KG1 (cell line): Measurements from ENCODE around the gene CHRNG.
"Not testable (repeated sequence)": the region's sequence is repeated elsewhere in the genome, so short reads cannot be mapped to it uniquely, and the experiment has no call there.

Experiments used
- DNase-seq: peaks from one replicate; lab custom pipeline; 2025; lab: John Stamatoyannopoulos, UW

CHRNG gene

DNA sequence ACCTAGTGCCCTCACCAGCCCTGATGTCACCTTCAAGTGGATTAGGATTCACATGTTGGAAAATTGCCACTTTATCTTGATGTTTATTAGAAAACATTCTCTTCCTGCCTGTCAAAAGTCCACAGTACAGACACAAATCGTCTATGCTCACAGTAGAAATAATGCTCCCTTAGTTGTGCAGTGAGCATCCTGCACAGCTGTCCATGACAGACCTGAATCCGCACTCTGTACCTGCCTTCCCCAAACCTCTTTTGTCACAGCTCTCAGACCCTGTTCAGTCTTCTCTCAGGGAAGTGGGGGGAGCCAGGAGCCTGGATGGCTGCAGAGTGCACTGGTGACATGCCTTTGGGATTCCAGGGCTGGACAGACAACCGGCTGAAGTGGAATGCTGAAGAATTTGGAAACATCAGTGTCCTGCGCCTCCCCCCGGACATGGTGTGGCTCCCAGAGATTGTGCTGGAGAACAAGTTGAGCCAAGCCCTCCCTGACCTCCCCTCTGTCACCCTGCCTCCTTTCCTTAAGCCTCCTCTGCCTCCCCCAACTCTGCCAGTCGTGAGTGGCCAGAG lies 11.5 kb upstream of the CHRNG start:
- DNase-seq, result no peak

DNA sequence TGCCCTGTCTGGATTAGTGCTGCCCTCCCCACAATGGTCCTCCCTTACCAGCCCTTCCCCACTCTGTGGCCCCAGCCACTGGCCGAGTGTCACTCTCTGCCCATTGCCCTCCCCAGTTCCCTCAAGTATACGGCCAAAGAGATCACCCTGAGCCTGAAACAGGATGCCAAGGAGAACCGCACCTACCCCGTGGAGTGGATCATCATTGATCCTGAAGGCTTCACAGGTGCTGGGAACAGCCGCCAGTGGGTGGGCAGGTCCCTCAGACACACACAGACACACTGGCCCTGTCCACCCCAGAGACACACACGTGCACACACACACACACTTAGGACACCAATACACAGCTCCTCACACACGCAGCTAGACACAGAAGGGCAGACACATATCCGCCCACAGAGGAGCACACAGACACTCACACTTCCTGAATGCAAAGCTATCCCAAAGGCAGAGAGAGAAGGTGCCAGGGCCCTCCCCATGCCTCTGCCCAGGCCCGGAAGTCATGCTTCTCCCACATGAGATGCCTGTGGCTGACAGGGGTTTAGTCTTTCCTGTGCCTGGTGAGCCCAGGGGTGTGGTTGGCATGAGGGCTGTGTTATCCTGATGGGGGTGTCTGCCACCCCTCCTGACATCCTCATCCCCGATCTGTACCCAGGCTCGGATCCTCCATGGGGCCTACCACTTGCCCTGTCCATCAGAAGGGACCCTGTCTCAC lies 10.6 kb upstream of the CHRNG start:
- no peak for DNase-seq

DNA sequence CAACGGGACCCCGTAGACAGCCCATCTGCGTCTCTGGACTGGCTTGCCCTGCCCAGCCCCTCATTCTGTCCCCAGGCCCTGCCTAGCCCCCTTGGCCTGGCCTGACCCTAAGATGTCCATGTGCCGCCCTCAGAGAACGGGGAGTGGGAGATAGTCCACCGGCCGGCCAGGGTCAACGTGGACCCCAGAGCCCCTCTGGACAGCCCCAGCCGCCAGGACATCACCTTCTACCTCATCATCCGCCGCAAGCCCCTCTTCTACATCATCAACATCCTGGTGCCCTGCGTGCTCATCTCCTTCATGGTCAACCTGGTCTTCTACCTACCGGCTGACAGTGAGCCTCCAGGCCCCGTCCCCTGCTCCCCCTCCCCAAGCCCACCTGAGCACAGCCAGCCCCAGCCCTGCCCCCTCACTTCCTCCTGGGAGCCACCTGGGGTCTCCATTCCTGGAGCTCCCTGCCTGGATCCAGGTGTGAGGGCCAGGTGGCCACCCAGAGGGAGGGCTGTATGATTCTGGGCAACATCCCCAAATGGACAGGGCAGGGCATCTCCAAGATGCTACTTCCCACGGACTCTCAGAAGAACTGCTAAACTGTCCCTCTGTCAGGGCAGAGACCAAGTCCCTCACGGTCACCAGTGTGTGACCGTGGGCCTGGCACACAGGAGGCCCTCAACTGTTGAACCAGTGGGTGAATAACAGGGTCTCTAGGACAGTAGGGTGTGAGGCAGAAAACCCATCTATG lies 9.5 kb upstream of the CHRNG start:
- no peak for DNase-seq

DNA sequence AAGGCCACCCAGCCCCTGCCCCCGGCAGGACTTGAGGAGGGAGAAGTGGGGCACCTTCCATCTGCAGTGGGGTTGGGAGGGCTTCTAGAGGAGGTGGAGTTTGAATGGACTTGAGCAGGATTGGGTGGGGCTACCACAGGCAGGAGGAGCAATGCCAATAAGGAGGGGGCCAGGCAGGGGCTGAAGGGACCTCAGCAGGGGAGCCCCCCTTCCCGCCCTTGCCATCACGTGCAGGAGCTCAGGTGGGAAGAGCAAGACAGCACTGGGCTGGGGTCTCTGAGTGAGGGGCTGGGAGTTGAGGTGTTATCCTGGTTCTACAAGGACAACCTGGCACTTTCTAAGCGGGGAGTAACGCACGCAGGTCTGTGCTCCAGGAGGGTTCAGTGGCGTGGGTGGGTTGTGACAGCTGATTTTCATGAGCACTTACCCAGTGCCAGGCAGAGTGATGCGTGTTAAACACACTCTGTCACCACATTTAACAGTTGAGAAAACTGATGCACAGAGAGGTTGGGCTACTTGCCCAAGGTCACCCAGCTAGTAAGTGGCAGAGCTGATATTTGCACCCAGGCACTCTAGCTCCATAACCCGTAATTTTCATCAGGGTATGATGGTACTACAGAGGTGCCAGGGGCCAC lies 8.7 kb upstream of the CHRNG start:
- DNase-seq, result no peak

DNA sequence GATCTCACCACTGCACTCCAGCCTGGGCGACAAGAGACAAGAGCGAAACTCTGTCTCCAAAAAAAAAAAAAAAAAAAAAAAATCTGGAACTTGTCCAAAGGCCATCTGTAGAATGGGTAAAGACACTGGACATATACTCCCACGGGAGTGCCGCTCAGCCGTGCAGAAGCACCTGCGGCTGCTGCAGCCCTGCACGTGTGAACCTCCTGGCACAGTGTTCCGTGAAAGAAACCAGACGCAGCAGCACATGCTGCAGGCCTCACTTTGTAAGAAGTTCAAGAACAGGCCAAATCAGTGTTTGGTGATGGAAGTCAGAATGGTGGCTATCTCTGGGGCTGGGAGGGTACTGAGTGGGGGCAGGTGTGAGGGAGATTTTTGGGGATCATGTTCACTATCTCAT lies 7.1 kb upstream of the CHRNG start:
- no peak for DNase-seq

DNA sequence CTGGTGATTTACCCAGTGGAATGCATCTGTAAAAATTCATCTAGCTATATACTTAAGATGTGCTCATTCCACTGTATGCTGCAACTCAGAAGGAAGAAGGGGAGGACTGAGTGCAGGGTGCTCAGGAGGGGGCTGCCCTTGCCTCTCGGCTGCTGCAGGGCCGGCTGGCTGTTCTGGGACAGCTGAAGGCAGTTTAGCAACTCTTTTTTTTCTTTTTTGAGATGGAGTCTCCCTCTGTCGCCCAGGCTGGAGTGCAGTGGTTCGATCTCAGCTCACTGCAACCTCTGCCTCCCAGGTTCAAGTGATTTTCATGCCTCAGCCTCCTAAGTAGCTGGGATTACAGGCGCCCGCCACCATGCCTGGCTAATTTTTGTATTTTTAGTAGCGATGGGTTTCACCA lies 6.7 kb upstream of the CHRNG start:
- not testable (repeated sequence) for DNase-seq

DNA sequence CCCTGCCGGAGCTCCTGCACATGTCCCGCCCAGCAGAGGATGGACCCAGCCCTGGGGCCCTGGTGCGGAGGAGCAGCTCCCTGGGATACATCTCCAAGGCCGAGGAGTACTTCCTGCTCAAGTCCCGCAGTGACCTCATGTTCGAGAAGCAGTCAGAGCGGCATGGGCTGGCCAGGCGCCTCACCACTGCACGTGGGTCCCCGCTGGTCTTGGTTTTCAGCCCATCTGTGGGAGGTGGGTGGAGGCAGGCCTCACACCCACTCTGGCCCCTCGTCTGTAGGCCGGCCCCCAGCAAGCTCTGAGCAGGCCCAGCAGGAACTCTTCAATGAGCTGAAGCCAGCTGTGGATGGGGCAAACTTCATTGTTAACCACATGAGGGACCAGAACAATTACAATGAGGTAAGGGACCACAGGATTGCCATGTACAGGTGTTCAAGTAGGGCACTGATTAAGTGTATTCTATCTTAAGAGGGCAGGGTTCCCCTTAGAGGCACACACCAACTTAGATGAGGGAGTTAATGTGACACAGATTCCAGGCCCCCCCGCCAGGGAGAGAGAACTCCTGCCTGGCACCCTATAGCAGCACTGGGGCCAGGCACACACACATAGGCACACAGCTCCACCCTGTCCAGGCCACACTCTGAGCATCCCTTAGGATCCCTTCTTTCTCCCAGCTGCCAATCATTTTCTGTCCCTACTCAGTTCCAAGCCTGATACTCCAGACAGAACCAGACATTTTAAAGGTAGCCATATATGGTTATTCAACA lies 5.4 kb upstream of the CHRNG start:
- no peak for DNase-seq

DNA sequence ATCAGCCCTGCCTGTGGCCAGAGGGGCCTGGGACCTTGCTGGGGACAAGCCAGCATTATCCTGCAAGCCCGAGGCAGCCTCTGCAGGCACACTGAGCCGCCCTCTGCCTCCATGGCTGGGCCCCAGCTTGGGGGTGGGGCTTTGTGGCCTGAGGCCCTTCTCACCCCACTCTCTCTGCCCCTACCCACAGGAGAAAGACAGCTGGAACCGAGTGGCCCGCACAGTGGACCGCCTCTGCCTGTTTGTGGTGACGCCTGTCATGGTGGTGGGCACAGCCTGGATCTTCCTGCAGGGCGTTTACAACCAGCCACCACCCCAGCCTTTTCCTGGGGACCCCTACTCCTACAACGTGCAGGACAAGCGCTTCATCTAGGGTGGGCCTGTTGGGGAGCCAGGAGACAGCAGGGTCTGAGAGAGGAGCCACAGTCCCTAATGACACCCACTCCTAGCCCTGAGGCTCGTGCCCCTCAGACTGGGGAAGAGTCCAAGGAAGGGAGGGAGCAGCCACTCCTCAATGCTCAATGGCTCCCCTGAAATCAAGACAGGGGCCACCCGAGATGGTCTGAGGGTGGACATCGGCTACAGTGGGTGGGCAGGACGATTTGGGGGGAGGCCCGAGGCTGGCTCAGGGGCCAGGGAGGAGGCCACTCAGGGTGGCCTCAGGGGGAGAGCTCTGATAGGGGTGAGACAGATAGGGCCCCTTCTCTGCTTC lies 4.4 kb upstream of the CHRNG start:
- DNase-seq, result no peak

DNA sequence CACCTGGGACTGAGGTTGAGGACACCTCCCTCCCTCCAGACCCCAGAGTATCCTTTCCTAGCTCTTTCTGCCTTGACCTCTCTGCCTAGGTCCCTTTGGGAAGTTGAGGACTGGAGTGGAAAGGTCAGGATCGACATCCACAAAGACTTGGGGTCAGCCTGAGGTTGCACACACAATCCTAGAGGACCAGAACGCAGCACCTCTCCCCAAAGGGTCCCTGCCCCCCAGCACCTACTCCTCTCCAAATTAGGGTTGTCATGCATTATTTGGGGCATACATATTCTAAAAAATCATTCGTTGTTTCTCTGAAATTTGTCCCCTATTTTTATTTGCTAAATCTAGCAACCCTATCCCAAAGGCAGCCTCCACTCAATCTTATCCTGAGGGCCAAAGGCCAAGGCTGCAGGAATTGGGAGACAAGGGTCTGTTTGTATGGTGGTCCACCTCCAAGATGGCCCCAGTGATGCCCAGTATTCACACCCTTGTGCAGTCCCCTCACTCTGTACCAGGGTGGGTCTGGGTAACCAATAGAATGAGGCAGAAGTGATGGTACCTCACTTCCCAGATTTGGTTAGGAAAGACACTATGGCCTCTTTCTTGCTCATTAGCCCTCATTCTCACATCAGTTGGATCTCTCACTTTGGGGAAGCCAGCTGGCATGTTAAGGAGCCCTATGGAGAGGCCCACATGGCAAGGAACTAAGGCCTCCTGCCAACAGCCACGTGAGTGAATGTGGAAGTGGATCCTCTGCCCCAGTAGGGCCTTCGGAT lies 3.5 kb upstream of the CHRNG start:
- no peak for DNase-seq

DNA sequence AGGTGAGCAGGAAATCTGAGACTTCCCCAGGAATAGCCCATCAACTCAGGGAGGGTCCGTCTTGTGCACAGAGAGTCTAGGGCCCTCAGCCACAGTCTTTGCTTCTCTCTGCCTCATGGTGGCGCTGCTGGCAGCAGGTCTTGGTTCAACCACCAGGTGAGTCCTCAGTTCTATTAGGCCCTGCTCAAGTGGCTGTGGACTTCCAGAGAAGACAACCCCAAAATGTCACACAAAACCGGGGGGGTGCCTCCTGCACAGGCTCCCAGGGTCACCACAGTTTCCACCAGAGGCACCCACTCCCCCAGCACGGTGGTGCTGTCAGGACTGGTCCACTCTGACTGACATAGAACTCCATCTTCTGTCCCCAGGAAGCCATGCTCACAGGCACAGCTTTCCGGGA lies 2.4 kb upstream of the CHRNG start:
- DNase-seq, result no peak

DNA sequence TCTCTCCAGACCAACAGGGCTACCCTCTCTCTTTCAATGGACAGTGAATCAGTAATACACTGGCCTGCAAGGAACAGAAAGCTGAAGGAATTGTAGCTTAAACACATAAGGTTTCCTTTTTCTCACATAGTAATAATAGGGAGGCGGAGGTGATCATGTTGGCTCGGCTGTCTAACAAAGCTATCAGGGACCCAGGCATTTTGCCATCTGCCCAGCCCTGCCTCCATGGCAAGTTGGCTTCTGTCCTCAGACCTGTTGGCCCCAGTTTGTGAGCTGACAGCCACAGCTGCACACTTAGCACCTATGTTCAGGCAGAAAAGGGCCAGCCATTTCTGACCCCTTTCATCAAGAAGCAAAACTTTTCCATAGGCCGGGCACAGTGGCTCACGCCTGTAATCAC lies 2.0 kb upstream of the CHRNG start:
- DNase-seq, result no peak

DNA sequence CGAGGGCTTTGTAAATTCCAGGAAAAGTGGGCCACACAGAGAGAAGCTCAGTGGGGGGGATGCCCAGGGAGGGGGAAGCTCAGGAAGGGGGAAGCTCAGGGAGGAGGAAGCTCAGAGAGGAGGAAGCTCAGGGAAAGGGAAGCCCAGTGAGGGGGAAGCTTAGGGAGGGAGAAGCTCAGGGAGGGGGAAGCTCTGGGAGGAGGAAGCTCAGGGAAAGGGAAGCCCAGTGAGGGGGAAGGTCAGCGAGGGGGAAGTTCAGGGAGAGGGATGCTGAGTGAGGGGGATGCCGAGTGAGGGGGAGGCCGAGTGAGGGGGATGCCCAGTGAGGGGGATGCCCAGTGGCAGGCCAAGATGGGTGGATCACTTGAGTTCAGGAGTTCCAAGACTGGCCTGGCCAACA lies 821 bp upstream of the CHRNG start:
- DNase-seq, result no peak

DNA sequence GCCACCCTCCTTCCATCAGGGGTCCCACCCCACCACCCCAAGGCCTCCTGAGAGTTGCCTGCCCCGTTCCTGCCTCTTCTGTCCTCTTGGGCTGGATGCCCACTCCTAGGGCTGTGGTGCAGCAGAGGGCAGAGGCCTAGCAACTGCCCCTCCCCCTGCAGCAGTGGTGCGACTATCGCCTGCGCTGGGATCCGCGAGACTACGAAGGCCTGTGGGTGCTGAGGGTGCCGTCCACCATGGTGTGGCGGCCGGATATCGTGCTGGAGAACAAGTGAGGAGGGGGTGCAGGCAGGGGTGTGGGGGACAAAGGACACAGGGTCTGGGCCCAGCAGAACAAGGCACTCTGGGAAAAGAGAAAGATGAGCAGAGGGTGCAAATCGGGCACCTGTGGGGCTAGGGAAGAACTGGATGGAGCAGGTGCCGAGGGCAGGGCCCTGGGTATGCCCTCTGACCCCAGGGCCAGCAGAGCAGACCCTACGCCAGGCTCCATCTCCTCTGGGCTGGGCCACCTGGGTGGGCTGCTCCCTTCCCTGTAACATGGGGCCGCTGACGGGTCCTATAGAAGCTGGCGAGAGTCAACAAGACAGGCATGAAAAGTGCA lies 1.0 kb downstream of the CHRNG start:
- no peak for DNase-seq

DNA sequence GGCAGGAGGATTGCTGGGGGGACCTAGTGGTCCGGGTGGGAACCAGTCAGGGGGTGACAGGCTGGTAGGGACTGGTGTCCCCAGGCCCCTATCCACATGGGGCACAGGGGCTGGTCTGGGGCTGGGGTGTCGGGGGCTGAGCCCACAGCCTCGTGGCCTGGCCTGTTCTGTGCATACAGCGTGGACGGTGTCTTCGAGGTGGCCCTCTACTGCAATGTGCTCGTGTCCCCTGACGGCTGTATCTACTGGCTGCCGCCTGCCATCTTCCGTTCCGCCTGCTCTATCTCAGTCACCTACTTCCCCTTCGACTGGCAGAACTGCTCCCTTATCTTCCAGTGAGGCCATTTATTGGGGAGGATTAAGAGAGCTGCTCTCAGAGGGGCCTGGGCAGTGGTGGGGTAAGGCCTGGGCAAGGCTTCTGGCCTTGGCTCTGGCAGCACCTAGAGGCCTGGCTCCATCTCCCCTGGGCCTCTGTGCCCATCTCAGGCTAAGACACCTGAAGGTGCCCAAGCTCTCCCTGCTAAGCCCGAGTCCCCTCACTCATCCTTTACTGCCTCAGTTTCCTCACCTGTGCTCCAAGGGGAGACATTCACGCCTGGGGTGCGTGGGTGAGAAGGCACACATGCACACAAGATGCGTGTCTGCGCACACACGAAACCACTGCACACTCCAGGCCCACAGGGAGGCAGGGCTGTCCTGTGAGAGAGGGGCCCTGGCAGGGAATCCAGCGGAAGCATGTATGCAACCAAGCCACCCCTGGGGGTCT lies 1.9 kb downstream of the CHRNG start:
- no peak for DNase-seq

DNA sequence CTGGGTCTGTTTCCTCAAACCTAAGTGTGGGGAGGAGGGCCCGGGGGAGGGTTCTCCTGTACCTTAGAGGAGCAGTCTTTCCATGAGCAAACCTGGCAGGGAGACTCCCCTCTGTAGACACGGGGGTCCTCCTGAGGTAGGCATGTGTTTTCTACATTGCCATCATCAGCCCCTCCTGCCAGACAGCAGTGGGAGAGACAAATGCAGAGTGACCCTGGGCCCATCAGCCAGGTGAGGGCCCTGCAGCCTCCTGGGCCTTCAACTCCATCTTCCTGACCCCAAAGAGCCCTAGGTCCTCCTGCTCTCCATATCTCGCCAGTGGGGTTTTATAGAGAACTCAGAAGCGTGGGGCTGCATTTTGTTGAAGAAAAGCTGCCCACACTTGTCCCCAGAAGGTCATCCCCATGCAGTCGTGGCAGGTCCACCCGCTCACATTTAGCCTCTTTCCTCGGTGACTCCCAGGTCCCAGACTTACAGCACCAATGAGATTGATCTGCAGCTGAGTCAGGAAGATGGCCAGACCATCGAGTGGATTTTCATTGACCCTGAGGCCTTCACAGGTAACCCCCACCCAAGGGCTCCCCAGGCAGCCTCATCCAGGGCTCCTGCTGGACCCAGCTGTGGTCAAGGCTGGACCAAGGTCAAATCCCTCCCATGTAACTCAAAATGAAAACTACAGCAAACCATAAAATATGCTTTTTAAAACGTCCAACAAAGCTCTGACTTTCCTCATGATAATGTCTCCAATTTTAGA lies 2.6 kb downstream of the CHRNG start:
- DNase-seq, result no peak

DNA sequence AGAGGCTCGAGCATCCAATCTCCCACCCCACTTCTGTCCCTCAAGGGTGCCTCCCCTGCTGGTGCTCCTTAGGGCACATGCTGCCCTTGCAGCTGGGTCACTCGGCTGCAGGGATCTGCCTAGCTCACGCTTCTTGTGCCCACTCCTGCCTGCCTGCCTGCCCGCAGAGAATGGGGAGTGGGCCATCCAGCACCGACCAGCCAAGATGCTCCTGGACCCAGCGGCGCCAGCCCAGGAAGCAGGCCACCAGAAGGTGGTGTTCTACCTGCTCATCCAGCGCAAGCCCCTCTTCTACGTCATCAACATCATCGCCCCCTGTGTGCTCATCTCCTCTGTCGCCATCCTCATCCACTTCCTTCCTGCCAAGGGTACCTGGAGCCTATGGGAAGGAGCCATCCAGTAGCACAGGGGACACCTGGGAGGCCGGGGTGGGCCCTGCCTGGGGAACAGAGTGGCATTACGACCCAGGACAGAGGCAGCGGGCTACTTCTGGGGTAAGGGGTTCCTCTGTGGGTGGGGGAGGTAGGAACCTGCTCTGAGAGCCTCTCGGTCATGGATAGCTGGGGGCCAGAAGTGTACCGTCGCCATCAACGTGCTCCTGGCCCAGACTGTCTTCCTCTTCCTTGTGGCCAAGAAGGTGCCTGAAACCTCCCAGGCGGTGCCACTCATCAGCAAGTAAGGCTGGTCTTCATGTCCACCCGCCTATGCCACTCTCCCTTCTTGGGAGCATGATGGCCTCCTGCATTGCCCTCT lies 3.4 kb downstream of the CHRNG start:
- DNase-seq, result no peak

DNA sequence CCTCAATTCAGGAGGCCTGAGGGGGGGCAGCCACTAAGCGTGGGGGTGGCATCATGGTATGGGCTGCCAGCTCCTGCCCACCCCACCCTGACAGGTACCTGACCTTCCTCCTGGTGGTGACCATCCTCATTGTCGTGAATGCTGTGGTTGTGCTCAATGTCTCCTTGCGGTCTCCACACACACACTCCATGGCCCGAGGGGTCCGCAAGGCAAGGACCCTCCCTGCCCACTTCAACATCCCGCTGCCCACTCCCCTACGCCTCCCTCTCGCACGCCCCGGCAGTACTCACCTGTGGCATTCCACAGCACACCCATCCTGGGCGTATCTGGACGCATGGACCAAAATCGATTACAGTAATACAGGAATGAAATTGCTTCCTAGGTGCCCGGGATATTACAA lies 4.0 kb downstream of the CHRNG start:
- DNase-seq, result no peak
